ENCODE measurements around the gene CLEC2L.

CLEC2L gene

DNA sequence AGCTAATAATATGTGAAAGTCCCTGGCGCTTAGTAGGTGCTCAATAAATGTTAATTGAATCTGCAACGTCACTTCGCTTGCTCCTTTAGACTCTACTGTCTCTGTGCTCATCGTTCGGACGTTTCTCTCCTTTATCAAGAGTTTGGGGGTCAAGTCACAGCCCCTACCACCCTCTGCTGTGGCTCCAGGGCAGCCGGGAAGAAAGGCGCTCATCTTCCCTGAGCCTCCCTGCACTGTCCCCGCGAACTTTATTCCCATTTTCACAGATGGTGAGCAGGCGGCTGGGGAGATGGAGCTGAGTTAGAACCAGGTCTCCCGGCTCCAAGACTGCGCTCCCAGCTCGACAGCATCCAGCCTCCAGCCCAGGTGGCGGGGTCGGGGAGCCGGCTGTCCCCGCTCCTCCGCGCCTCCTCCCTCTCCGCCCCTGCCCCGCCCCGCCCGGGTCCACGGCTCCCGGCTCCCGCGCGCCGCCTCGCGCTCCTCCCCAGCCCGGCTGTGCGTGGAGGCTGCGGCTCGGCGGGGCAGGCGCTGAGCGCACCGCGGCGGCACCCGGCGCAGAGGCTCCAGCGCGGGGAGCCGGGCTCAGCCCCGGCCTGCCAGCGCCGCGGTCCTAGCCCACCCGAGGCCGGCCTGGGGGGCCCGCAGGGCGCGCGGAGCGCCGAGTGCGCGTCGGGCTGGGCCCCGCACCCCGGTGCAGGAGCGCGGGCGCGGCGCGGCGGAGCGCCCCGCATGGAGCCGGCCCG, at the start of gene CLEC2L:
Gene CLEC2L, plus strand, starts transcription at position 487 of the 743 bp plus-strand sequence. Its CDS starts 243 bp downstream, at position 730.
- DNase-seq: peak in 9 of 56 donors; percentile 5 to 46 (median 18)

DNA sequence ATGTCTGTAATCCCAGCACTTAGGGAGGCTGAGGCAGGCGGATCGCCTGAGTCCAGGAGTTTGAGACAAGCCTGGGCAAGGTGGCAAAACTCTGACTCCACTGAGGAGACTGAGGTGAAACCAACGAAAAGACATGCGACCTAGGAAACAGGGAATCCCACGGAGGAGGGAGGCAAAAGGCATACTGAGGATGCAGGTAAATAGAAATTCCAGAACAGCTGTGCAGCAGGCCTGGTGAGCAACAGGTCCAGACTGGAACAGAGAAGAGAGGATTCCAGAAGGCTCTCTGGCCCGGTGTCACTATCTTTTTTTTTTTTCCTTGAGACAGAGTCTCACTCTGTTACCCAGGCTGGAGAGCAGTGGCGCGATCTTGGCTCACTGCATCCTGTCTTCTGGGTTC, 47.3 kb upstream of the CLEC2L start:
- DNase-seq: no peak

DNA sequence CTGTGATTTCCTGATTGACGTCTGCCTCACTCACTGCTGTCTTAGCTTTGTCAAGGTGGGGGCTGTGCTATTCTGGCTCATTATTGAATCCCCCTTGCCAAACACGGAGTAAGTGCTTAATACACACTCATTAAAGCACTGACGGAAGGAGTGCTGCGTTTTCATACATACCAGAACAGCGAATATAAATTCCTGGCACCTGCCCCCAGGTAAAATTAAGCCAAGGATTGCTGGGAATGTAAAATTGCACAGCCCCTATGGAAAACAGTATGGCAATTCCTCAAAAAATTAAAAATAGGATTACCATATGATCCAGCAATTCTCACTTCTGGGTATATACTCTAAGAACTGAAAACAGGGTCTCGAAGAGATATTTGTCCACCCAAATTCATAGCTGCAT, 46.6 kb upstream of the CLEC2L start:
- no peak for DNase-seq

DNA sequence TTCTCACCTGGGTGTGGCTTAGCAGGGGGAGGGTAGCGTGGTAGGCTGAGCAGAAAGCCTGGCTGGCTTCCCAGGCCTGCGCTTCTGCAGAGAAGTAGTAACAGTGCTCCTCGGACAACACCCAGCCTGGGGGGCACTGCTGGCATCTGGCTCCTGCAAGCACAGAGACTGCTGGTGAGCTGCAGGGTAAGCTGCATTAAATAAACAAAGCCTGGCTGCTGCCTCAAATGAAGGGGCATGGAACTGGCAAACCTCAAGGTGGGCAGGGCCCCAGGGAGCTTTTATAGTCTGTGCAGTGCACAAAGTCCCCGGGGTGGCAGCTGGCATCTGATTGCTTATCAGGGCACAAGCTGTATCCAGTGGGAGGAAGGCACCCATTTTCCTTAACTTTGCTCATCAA, 43.9 kb upstream of the CLEC2L start:
- DNase-seq: no peak

DNA sequence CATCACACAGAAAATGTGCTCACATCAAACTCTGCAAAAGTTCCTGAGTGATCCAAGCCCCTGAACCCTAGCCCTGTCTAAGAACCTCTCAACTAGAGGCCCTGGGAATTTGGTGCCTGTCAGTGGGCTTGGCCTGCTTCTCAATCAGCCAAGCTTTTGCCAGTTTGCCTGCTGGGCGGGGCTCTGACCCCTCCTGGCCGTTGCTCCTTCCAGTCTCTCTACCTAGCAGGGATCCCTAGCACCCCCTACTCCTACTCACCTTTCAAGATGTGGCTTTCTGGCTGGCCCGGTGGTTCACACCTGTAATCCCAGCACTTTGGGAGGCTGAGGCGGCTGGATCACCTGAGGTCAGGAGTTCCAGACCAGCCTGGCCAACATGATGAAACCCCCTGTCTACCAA, 42.1 kb upstream of the CLEC2L start:
- DNase-seq: no peak

DNA sequence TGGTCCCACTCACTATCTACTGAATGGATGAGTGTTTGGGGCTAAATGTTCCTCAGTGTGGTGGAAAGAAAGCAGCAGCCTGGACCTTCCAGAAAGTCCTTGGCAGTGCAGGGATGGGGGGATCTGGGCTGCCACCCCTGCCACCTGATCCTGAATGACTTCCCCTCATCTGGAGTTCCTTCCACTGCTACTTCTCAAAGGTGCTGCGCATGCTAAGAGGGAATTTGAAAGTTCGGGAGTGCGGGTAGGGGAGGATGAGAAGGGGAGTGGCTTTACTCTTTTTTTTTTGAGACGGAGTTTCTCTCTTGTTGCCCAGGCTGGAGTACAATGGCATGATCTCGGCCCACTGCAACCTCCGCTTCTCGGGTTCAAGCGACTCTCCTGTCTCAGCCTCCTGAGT, 41.4 kb upstream of the CLEC2L start:
- no peak for DNase-seq

DNA sequence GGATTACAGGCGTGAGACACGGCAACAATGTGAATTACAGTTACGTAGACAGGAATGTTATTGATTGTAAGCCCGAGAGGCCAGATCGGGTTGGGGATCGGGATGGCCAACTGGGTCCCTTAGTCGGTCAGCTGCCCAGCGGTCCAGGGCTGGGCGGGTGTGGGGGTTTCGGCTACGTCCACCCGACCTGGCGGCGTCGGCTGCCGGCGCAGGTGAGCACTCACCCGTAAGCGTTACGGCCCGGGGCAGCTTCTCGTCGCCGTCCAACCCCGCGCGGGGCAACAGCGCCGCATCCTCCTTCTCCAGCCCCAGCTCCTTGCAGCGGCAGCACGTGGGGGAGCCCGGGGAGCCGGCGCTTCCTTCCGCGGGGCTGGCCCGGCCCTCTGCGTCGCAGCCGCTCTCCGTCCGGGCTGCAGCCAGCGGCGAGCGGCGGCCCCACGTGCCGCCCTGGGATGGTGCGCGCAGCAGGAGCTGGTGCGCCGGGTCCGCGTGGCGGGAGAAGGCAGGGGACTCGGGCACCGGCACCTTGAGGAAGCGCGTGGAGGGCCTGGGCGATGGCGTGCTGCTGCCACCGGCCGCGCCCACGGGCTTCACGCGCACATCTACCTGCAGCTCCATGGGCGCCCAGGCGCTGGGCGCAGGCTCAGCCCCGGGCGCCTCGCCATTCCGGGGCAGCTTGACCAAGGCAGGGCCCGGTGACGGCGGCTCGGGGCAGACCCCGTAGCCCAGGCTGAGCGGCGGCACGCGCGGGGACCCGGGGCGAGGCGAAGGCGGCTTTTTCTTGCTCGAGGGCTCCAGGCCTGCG, 40.6 kb upstream of the CLEC2L start:
- no peak for DNase-seq

DNA sequence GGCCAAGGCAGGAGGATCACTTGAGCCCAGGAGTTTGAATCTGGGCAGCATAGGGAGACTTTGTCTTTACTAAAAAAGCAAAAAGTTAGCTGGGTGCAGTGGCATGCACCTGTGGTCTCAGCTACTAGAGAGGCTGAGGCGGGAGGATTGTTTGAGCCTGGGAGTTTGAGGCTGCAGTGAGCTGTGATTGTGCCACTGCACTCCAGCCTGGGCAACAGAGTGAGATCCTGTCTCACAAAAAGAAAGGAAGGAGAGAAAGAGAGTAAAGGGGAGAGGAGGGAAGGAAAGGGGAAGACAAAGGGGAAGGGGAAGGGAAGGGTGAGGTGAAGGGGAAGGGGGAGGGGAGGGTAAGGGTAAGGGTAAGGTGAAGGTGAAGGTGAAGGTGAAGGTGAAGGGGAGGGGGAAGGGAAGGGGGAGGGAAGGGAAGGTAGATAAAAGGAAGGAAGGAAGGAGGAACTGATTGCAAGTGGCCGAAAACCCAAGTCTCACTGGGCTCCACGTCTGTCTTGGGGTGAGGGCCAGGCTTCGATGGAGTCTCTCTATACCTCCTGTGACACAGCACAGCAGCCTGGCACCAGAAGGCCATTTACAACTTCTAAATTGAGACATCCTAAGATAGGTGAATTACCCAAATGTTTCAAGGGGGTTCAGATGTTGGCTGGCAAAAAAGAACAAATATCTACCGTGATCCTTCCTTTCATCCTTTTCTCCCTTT, 36.0 kb upstream of the CLEC2L start:
- DNase-seq: no peak

DNA sequence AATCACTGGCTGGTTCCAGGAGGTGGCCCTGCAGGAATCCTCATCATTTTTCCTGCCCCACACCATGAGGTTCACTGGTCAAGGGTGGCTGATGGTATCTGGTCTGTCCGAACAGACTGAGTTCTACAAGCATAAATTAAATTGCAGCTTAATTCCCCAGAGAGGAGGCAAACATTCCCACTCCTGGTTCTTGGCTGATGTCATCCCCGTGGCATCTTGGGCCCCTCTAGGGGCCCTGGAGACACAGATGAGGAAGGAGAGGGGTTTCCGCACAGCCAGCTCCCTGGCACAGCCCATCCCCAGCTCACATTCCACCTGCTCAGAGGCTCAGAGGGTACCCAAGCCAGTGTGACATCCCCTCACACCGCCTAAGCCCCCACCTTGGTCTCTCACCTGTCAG, 34.7 kb upstream of the CLEC2L start:
- DNase-seq: no peak

DNA sequence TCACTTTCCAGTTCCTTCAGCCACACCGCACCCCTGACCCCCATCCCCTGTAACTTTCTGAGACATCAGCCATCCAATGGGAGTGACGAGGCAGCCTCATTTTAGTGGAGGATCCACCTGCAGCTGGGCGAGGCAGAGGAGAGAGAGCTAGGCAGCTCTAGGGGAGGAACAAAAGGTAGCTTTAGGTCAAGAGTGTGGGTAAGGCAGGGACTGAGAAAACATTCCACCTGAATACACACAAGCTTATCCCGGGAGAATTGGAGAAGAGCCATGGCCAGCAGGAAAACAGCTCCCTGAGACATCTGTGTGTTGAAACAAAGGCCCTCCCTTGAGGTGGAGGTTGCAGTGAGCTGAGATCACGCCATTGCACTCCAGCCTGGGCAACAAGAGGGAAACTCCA, 33.4 kb upstream of the CLEC2L start:
- DNase-seq: no peak

DNA sequence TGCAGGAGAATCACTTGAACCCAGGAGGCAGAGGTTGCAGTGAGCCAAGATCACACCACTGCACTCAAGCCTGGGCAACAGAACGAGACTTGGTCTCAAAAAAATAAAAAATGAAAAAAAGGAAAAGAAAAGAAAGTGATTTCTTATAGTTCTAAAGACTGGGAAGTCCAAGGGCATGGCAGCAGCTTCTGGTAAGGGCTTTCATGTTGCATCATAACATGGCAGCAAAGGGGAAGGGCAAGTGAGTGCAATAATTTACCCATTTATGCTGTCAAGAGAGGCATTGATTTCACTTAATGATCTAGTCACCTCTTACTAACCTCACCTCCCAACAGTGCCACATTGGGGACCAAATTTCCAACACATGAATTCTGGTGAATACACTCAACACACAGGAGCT, 31.2 kb upstream of the CLEC2L start:
- no peak for DNase-seq

DNA sequence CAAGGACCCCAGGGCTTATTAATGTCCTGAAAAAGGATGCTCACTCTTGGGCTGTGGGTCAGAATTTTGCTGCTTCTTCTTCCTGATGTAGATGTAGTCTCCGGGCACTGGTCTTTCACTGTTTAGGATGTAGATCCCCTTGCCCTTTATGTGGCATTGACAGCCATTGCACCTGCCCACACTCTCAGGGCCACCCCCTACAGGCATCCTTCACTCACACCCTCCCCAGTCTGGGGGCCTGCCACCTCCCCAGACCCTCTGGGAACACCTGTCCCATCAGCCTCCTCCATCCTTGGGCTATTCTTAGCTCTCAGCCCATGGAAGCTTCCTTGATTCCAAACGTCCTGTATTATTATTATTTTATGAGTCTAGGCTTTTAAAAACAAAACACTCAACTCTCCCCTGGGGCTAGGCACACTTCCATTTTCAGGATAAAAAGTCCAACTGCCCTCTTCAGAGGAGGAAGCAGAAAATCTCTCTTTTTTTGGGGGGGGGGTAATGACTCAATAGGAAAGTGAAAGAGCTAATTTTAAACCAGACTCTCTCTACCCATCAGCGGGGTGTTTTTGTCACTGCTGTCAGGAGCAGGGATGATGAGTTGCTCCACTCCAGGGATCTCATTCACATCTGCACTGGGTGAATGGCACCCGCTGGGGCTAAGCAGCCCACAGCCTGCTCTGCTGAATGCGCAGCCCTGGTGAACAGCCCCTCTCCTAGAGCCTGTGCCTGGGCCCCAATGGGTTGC, 28.5 kb upstream of the CLEC2L start:
- DNase-seq: peak in 18 of 56 donors; percentile 3 to 58 (median 14)

DNA sequence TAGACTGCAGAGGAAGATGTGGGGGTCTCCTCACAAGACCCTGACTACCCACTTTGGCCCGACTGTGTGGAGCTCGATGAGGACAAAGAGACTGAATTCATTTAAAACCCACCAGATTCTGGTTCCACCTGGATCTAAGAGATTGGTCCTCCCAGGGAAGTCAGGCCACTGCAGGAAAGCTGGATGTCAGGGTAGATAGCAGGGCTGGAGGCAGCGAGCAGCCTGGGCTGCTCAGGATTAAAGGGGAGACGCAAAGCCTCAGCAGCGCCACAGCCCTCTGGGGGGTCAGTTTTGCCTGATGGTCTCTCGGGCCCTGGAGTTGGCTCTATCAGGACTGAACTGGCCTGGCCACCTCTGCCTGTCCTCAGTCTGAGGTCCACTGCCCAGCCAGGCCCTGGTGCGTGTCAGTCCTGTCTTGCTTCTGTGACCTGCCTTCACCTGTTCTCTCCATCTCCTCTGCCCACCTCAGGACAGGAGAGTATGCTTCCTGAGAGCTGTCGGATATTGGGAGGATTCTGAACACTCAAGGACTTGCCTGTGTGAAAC, 27.8 kb upstream of the CLEC2L start:
- DNase-seq: peak in 1 of 56 donors; percentile 5

DNA sequence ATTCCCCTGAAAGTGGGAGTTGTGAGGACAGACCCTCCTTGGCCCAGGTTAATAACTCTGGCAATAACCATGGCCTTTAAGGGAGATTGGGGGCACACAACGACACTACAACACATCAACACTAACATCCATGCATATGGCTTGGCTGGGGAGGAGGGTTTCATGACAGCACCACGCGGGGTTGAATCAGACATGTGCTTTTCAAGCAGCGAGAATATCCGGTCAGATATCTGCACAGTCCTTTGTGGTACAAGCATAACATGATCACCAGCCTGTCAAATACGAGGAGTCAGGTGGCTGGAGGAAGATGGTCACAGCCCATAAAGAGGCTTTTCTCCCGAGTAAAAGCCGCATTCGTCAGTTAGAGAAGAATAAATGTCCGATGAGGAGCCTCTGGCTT, 27.0 kb upstream of the CLEC2L start:
- DNase-seq: no peak

DNA sequence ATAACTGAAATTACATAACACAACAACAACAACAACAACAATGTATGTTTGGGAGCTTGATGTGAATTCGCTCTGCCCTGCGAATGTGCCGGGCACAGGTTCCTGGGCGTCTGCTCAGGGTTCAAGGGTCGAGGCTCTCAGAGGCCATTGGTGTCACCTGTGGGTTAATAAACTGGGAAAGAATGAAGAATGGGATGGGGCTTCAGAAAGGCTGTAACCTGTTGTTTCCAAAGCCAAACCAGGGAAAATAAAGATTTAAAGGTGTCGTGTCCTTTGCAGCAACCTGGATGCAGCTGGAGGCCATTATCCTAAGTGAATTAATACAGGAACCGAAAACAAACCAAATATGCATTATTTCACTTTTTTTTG, 22.7 kb upstream of the CLEC2L start:
- no peak for DNase-seq

DNA sequence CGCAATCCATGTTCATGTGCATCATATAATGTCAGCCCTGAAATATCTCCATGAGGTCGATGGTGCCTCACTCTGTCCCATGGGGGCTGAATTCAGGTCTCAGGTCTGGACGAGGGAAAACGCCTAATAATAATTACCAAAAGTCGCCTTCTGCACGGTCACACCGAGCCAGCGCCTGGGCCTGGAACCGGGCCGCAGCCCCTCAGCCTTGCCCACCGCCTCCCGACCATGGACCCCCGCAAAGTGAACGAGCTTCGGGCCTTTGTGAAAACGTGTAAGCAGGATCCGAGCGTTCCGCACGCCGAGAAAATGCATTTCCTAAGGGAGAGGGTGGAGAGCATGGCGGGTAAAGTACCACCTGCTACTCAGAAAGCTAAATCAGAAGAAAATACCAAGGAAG, 21.3 kb upstream of the CLEC2L start:
- no peak for DNase-seq

DNA sequence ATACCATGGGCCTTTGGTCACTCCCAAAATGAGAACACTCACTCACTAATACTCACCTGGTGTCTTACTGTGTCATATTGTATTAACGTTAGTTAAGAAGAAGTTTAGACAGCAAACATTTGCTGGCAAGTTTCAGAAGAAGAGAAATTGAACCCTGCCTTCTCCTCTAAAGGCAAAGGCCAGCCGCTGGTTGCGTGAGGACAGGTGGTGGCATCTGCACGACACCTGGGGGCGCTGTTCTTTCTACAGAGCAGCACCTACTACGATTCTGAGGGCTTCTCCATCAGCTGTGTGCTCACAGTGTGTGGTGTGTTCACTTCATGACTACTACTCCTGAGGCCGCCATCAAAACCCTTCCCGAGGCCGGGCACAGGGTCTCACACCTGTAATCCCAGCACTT, 17.9 kb upstream of the CLEC2L start:
- no peak for DNase-seq

DNA sequence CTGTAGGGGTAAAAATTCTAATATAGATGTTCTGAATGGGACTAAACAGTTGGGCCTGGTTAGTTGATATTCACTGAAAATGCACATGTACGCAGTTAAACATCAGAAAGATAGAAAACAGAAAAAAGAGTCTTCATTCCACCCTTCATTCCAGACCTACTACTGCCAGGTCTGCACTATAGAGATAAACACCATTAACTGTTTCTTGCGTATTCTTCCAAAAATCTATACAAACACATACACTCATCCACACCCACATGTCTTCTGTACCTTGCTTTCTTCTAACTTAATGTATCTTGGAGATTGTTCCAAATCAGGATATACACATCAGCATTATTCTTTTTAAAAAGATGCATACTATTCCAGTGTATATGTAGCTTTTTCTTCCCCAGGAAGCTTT, 13.9 kb upstream of the CLEC2L start:
- no peak for DNase-seq

DNA sequence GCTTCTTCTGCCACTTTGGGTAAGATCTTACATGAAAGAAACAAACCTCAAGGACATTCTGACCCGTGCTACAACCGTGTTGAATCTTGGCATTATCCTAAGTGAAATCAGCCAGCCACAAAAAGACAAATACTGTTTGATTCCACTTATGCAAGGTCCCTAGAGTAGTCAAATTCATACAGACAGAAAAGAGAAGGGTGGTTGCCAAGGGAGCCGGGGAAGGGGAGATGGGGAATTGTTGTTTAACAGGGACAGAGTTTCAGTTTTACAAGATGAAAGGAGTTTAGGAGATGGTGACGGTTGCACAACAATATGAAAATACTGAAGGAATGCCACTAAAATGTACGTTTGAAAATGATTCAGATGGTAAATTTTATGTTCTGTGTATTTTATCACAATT, 12.2 kb upstream of the CLEC2L start:
- DNase-seq: no peak

DNA sequence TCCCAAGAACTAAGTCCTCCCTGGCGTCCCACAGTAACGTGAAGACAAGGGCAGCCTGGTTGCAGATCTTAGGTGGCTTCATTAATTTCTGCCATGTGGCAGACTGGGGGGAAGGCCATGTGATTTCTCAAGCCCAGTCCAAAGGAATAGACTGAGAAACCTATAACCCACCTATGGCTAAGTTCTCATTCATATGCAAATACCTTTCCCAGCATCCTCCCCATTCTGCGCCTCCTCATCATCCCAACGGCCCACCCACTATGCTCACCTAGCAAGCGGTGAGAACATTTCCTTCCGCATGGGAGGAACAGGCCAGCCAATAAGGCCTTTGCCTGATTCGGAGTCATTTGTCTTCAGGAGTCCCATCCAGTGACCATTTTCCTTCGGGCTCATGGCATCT, 8.2 kb upstream of the CLEC2L start:
- no peak for DNase-seq

DNA sequence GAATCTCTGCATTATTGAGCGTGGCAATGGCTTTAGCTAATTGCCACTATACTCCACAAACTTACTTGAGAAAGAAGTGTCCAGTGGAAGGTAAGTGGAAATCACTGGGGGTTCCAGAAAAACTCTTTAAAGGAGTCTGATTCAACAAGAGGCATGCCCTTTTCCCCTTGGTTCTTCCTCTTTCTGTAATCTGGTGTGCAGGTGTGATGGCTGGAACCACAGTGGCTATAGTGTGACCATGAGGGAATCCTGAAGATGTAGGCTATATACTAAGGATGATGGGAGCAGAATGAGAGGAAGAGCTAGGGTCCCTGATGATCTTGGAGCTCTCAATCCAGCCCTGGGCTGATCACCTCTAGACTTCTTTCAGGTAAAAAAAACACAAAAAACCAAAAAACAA, 2.0 kb upstream of the CLEC2L start:
- DNase-seq: no peak
